AG04449 (cell line): ENCODE measurements around the gene UROS.

Experiments
- CTCF ChIA-PET: fragments of 350-600 bp; formaldehyde crosslinking; extraction: SDS; loops from one replicate; lab custom pipeline; 2021; ENCODE audit warnings: antibody characterized with exemption; lab: Yijun Ruan, JAX
- POLR2A ChIA-PET: fragments of 400-600, 350-600 bp; formaldehyde crosslinking; extraction: SDS; loops from one replicate; lab custom pipeline; 2020; ENCODE audit warnings: antibody characterized with exemption, inconsistent platforms; lab: Yijun Ruan, JAX
- DNase-seq: peaks from one replicate; pipeline ENCODE4 v3.0.0-alpha.2; 2010; ENCODE audit warnings: low read depth, low spot score
- H3K4me3 ChIP-seq: 2 replicates; pipeline ENCODE4 v1.5.1; 2011; ENCODE audit warnings: low read depth, mild to moderate bottlenecking, control low read depth, low read length
- CTCF ChIP-seq: IDR thresholded peaks from one replicate; pipeline ENCODE4 v1.5.1; 2011; ENCODE audit warnings: mild to moderate bottlenecking, moderate library complexity, low read length, control low read depth, inconsistent platforms; ENCODE audit not compliant: insufficient read depth; ENCODE audit errors: missing control alignments

UROS gene

DNA sequence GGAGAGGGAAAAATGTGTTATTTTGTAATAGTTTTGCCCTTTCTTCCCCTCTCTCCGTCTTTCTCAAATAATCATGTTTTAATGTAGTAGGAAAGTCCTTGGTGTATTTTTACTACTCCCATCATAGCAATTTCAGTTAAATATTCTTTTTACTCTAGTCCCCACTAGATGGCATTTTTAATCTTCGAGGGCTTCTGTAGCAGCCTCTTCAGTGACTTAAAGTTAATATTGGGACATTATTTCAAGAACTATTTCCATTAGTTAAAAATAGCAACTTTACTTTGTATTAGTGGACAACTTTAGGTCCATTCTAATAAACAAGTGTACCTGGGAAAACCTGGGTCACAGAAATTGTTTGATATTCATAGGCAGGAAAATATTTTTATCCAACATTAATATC, 80.6 kb downstream of the UROS start:
- H3K4me3 ChIP-seq: no peak overlapping the region
- no peak for DNase-seq
- no peak for TF ChIP-seq CTCF
- ChIA-PET CTCF (interaction anchor here (1.4 kb wide), 1 partner anchor 9 kb away, joined by 4 read pairs; no protein-coding TSS in a partner anchor), POLR2A (no interaction called here)

DNA sequence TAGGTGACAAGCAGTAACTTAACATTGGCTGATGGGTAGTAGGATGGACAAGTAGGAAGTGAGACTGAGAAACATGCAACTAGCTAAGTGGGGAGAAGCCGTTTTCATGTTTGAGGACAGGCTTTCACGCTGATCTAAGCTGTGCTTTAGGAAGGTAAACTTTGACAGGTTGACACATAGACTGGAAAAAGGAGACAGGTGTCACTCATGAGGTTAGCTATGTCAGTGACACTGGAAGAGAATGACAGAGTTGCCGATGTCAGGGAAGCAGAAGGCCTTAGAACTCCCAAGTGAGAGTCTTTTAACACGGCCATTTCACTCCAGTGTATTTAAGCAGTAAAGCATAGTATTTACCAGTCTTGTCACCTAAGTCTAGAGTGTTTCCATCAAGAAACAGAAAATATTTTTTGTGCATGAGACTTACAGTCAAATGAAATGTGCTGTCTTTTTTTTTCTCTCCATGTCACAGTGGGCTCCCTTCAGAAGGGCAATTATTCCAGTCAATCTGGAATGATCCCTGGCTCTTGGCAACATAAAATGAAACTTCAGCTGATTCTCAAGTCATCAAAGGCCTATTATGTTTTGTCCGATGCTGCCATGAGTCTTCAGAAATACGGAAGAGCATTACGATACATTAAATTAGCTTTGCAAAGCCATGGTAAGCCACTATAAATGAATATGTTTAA, 82.9 kb downstream of the UROS start:
- ChIA-PET CTCF (interaction anchor here (1.5 kb wide), 1 partner anchor 16 kb away, joined by 5 read pairs; no protein-coding TSS in a partner anchor), POLR2A (interaction anchor here (1.1 kb wide), 1 partner anchor 21 kb away, joined by 4 read pairs; the partner anchor contains the start of gene EDRF1)
- DNase-seq: no peak
- H3K4me3 ChIP-seq: no peak overlapping the region
- TF ChIP-seq CTCF: no peak
